ENCODE results near the gene IFNA1.
"Not testable (repeated sequence)": the region's sequence is repeated elsewhere in the genome, so short reads cannot be mapped to it uniquely, and the experiment has no call there.

DNA sequence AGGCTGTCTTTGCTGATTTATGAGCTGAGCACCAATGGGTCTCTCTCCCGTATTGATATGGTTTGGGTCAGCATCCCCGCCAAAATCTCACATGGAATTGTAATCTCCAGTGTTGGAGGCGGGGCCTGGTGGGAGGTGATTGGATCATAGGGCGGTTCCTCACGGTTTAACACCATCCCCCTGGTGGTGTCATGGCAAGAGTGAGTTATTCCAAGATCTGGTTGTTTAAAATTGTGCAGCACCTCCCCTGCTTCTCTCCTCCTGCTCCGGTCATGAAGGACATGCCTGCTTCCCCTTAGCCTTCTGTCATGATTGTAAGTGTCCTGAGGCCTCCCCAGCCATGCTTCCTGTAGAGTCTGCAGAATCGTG, 5.2 kb upstream of the IFNA1 start:
- TF ChIP-seq, protein P1, sequence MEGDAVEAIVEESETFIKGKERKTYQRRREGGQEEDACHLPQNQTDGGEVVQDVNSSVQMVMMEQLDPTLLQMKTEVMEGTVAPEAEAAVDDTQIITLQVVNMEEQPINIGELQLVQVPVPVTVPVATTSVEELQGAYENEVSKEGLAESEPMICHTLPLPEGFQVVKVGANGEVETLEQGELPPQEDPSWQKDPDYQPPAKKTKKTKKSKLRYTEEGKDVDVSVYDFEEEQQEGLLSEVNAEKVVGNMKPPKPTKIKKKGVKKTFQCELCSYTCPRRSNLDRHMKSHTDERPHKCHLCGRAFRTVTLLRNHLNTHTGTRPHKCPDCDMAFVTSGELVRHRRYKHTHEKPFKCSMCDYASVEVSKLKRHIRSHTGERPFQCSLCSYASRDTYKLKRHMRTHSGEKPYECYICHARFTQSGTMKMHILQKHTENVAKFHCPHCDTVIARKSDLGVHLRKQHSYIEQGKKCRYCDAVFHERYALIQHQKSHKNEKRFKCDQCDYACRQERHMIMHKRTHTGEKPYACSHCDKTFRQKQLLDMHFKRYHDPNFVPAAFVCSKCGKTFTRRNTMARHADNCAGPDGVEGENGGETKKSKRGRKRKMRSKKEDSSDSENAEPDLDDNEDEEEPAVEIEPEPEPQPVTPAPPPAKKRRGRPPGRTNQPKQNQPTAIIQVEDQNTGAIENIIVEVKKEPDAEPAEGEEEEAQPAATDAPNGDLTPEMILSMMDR (IDR thresholded peaks at IDR 0.05) = not testable (repeated sequence)
- not testable (repeated sequence) for TF ChIP-seq POLR2A (IDR thresholded peaks at IDR 0.05)

All from testis (tissue), 2 donors.